Measurements from ENCODE around the gene LZTS2.

The LZTS2 gene

GRCh38 chr10:100978121-100978900, 21.3 kb upstream of the LZTS2 start:
- H3K4me3 ChIP-seq (ENCODE audit: control insufficient read depth, low read depth, low read length), result no peak overlapping the region
- no peak for TF ChIP-seq CTCF (IDR thresholded peaks at IDR 0.05; ENCODE audit: control insufficient read depth, insufficient read depth, low read depth, low read length, missing control alignments)
- DNase-seq (ENCODE audit: low read depth), result no peak

GRCh38 chr10:100978901-100979195, 20.8 kb upstream of the LZTS2 start:
- TF ChIP-seq CTCF (IDR thresholded peaks at IDR 0.05; ENCODE audit: control insufficient read depth, insufficient read depth, low read depth, low read length, missing control alignments), result no peak
- no peak overlapping the region for H3K4me3 ChIP-seq (ENCODE audit: control insufficient read depth, low read depth, low read length)
- no peak for DNase-seq (ENCODE audit: low read depth)

GRCh38 chr10:100979791-100980272, 19.8 kb upstream of the LZTS2 start:
- DNase-seq (ENCODE audit: low read depth), result no peak
- H3K4me3 ChIP-seq (ENCODE audit: control insufficient read depth, low read depth, low read length), result no peak overlapping the region
- no peak for TF ChIP-seq CTCF (IDR thresholded peaks at IDR 0.05; ENCODE audit: control insufficient read depth, insufficient read depth, low read depth, low read length, missing control alignments)

GRCh38 chr10:100980311-100980710, 19.3 kb upstream of the LZTS2 start:
- no peak overlapping the region for H3K4me3 ChIP-seq (ENCODE audit: control insufficient read depth, low read depth, low read length)
- TF ChIP-seq CTCF (IDR thresholded peaks at IDR 0.05; ENCODE audit: control insufficient read depth, insufficient read depth, low read depth, low read length, missing control alignments), result no peak
- no peak for DNase-seq (ENCODE audit: low read depth)

- no peak for DNase-seq (ENCODE audit: low read depth)
- no peak overlapping the region for H3K4me3 ChIP-seq (ENCODE audit: control insufficient read depth, low read depth, low read length)
- no peak for TF ChIP-seq CTCF (IDR thresholded peaks at IDR 0.05; ENCODE audit: control insufficient read depth, insufficient read depth, low read depth, low read length, missing control alignments)
These were observed 18.9 kb upstream of the LZTS2 start for GRCh38 chr10:100980711-100981110.

- no peak for DNase-seq (ENCODE audit: low read depth)
- H3K4me3 ChIP-seq (ENCODE audit: control insufficient read depth, low read depth, low read length), result no peak overlapping the region
- TF ChIP-seq CTCF (IDR thresholded peaks at IDR 0.05; ENCODE audit: control insufficient read depth, insufficient read depth, low read depth, low read length, missing control alignments), result no peak
These were observed 18.3 kb upstream of the LZTS2 start for GRCh38 chr10:100981178-100981772.

All from AG09309 (cell line).